Measurements from ENCODE around the gene FAM161A. TPM values are rescaled to one million over a fixed set of nuclear protein-coding genes. Genes with fewer than 3 reads are reported as not detected.
A peak's percentile ranks its signal among the peaks of the same experiment; 100 is the strongest.
"Not testable (repeated sequence)": the region's sequence is repeated elsewhere in the genome, so short reads cannot be mapped to it uniquely, and the experiment has no call there.

Gene FAM161A
- total and polyA plus RNA-seq, 4 donors = 0.75 to 3.1 (median 2.4) TPM

- Histone ChIP-seq H3K9me3 (ENCODE audit: control insufficient read depth, low read length) (no peaks in the 10 kb centered on the region), H3K4me1 (ENCODE audit: control insufficient read depth in 1 of 2, insufficient read depth in 2 of 2, low read length in 2 of 2) (no peaks in the 10 kb centered on the region), H3K4me3 (ENCODE audit: low read length in 2 of 2) (no peak overlapping the region), H3K27ac (ENCODE audit: low read depth in 1 of 2, low read length in 2 of 2) (no peak overlapping the region), H3K27me3 (ENCODE audit: control insufficient read depth in 1 of 2, insufficient read depth in 2 of 2, low read length in 1 of 2) (no peaks in the 10 kb centered on the region), H3K36me3 (ENCODE audit: control insufficient read depth in 1 of 2, insufficient read depth in 2 of 2, low read length in 1 of 2) (no peaks in the 10 kb centered on the region)
- DNase-seq (no peak), ATAC-seq (ENCODE audit: low FRiP score) (no peak)
- intact Hi-C loops (cut with DNase I) = no loop called here
- WGBS, 2 donors = 82 to 84% methylated on average over 4 of the region's 4 CpGs
These were observed 51.3 kb downstream of the FAM161A start for GRCh38 chr2:61802548-61802947.

DNA sequence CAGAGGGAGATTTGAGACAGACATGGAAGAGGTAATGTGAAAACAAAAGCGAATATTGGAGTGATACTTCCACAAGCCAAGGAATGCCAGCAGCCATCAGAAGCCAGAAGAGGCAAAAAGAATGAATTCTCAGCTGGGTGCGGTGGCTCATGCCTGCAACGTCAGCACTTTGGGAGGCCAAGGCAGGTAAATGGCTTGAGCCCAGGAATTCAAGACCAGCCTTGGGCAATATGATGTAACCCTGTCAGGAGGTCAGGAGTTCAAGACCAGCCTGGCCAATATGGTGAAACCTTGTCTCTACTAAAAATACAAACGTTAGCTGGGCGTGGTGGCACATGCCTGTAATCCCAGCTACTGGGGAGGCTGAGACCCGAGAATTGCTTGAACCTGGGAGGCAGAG is 54.8 kb downstream of the FAM161A start:
- Histone ChIP-seq H3K36me3 (ENCODE audit: control insufficient read depth in 1 of 2, insufficient read depth in 2 of 2, low read length in 1 of 2) (no peaks in the 10 kb centered on the region), H3K4me3 (ENCODE audit: low read length in 2 of 2) (no peak overlapping the region), H3K27ac (ENCODE audit: low read depth in 1 of 2, low read length in 2 of 2) (no peak overlapping the region), H3K4me1 (ENCODE audit: control insufficient read depth in 1 of 2, insufficient read depth in 2 of 2, low read length in 2 of 2) (no peaks in the 10 kb centered on the region), H3K27me3 (ENCODE audit: control insufficient read depth in 1 of 2, insufficient read depth in 2 of 2, low read length in 1 of 2) (no peaks in the 10 kb centered on the region), H3K9me3 (ENCODE audit: control insufficient read depth, low read length) (no peaks in the 10 kb centered on the region)
- intact Hi-C loops (cut with DNase I) = no loop called here
- no peak for ATAC-seq (ENCODE audit: low FRiP score)
- 89 to 95% methylated on average over 6 of the region's 6 CpGs for WGBS, 2 donors
- DNase-seq = no peak

GRCh38 chr2:61797446-61797845 is 56.4 kb downstream of the FAM161A start:
- 73 to 76% methylated on average over 4 of the region's 4 CpGs for WGBS, 2 donors
- H3K4me1 ChIP-seq (ENCODE audit: control insufficient read depth in 1 of 2, insufficient read depth in 2 of 2, low read length in 2 of 2); H3K36me3 ChIP-seq (ENCODE audit: control insufficient read depth in 1 of 2, insufficient read depth in 2 of 2, low read length in 1 of 2); H3K27me3 ChIP-seq (ENCODE audit: control insufficient read depth in 1 of 2, insufficient read depth in 2 of 2, low read length in 1 of 2); ATAC-seq (ENCODE audit: low FRiP score); H3K9me3 ChIP-seq (ENCODE audit: control insufficient read depth, low read length); H3K27ac ChIP-seq (ENCODE audit: low read depth in 1 of 2, low read length in 2 of 2); H3K4me3 ChIP-seq (ENCODE audit: low read length in 2 of 2); intact Hi-C loops (cut with DNase I); DNase-seq: not testable (repeated sequence)

DNA sequence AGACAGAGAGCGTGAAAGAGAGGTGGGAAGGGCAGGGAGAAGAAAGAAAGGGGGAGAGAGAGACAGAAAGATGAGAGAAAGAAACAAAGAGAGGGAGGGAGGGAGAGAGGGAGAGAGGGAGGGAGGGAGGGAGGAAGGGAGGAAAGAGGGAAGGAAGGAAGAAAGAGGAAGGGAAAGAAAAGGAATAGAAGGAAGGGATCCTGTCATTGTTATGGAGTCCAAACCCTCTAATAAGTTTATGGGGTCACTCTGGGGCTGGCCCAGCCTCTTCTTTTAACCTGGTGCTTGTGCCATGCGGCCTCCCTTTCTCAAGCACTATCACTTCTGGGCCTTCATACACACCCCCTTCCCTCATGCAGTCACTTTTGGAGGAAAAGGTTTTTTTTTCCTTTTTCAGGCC is 58.5 kb downstream of the FAM161A start:
- H3K4me3 ChIP-seq (ENCODE audit: low read length in 2 of 2) = no peak overlapping the region
- H3K27ac ChIP-seq (ENCODE audit: low read depth in 1 of 2, low read length in 2 of 2) = no peak overlapping the region
- no peaks in the 10 kb centered on the region for H3K9me3 ChIP-seq (ENCODE audit: control insufficient read depth, low read length)
- intact Hi-C loops (cut with DNase I) = no loop called here
- DNase-seq (no peak), ATAC-seq (ENCODE audit: low FRiP score) (no peak)
- H3K4me1 ChIP-seq (ENCODE audit: control insufficient read depth in 1 of 2, insufficient read depth in 2 of 2, low read length in 2 of 2) = no peaks in the 10 kb centered on the region
- WGBS, 2 donors = 94 to 100% methylated on average over 2 of the region's 2 CpGs
- no peaks in the 10 kb centered on the region for H3K36me3 ChIP-seq (ENCODE audit: control insufficient read depth in 1 of 2, insufficient read depth in 2 of 2, low read length in 1 of 2)
- no peaks in the 10 kb centered on the region for H3K27me3 ChIP-seq (ENCODE audit: control insufficient read depth in 1 of 2, insufficient read depth in 2 of 2, low read length in 1 of 2)

- intact Hi-C loops (cut with DNase I) = no loop called here
- DNase-seq (peak in 1 of 2 donors; percentile 62), ATAC-seq (ENCODE audit: low FRiP score) (peak; percentile 83)
- no peak overlapping the region for H3K4me3 ChIP-seq (ENCODE audit: low read length in 2 of 2)
- no peaks in the 10 kb centered on the region for H3K4me1 ChIP-seq (ENCODE audit: control insufficient read depth in 1 of 2, insufficient read depth in 2 of 2, low read length in 2 of 2)
- no peaks in the 10 kb centered on the region for H3K36me3 ChIP-seq (ENCODE audit: control insufficient read depth in 1 of 2, insufficient read depth in 2 of 2, low read length in 1 of 2)
- no peaks in the 10 kb centered on the region for H3K27me3 ChIP-seq (ENCODE audit: control insufficient read depth in 1 of 2, insufficient read depth in 2 of 2, low read length in 1 of 2)
- no peak overlapping the region for H3K27ac ChIP-seq (ENCODE audit: low read depth in 1 of 2, low read length in 2 of 2)
- no peaks in the 10 kb centered on the region for H3K9me3 ChIP-seq (ENCODE audit: control insufficient read depth, low read length)
- WGBS, 2 donors = 7% methylated on average over 20 of the region's 20 CpGs
These were observed 60.4 kb downstream of the FAM161A start for GRCh38 chr2:61793389-61793836.

DNA sequence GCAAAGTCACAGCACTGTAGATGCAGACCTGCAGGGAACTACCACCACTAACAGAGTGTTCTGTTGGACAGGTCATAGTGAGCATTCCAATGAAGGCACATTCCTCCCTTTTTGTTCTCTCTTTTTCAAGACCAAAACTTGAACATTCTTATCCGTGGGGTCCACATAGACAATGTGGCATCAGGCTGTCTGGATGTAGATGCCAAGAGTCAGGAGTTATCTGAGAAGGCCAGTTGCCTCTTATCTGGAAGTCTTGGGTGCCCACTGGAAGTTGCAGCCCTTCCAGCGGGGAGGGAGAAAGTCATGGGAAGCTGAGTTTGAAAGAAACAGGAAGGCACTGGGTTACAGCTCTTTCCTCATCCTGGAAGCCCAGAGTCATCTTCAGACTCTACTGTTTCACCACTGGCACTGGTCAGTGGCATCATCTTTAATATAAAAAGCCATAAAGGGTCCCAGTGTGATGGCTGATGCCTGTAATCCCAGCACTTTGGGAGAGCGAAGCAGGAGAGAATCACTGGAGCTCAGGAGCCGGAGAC is 61.4 kb downstream of the FAM161A start:
- Histone ChIP-seq H3K4me3 (ENCODE audit: low read length in 2 of 2) (no peak overlapping the region), H3K27ac (ENCODE audit: low read depth in 1 of 2, low read length in 2 of 2) (no peak overlapping the region), H3K4me1 (ENCODE audit: control insufficient read depth in 1 of 2, insufficient read depth in 2 of 2, low read length in 2 of 2) (no peaks in the 10 kb centered on the region), H3K27me3 (ENCODE audit: control insufficient read depth in 1 of 2, insufficient read depth in 2 of 2, low read length in 1 of 2) (no peaks in the 10 kb centered on the region), H3K36me3 (ENCODE audit: control insufficient read depth in 1 of 2, insufficient read depth in 2 of 2, low read length in 1 of 2) (no peaks in the 10 kb centered on the region), H3K9me3 (ENCODE audit: control insufficient read depth, low read length) (no peaks in the 10 kb centered on the region)
- ATAC-seq (ENCODE audit: low FRiP score) (no peak), DNase-seq (no peak)
- WGBS, 2 donors = 84 to 85% methylated on average over 4 of the region's 4 CpGs
- intact Hi-C loops (cut with DNase I) = no loop called here

DNA sequence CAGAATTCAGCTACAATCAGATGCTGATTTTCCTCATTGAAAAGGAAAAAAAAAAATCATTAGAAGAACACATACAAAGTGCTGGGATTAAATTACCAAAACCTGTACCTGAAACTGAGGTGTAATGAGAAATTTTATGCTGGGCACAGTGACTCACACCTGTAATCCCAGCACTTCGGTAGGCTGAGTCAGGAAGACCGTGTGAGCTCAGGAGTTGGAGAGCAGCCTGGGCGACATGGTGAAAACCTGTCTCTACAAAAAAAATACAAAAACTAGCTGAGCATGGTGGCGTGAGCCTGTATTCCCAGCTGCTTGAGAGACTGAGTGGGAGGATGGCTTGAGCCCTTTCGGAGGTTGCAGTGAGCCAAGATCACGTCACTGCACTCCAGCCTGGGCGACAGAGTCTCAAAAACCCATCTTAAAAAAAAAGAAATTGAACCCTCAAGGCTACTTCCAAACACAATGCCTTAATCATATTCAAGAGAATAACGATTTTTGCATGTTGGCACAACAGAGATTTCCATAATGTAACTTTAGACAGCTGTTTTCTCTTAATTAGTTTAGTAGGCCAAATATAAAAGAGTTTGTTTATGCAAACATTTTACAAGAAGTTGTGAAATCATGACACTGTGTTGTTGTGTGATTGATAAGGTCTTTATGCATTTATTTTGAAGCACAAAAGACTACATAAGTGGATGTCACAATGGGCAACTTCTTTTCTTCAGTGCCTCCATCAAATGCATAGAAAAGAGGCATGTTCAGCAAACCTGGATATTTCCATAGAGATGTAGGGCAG is 63.9 kb downstream of the FAM161A start:
- Histone ChIP-seq H3K4me3 (ENCODE audit: low read length in 2 of 2) (no peak overlapping the region), H3K9me3 (ENCODE audit: control insufficient read depth, low read length) (peaks cover 3% of the 10 kb centered on the region), H3K36me3 (ENCODE audit: control insufficient read depth in 1 of 2, insufficient read depth in 2 of 2, low read length in 1 of 2) (no peaks in the 10 kb centered on the region), H3K4me1 (ENCODE audit: control insufficient read depth in 1 of 2, insufficient read depth in 2 of 2, low read length in 2 of 2) (no peaks in the 10 kb centered on the region), H3K27me3 (ENCODE audit: control insufficient read depth in 1 of 2, insufficient read depth in 2 of 2, low read length in 1 of 2) (peaks cover 0 to 3% of the 10 kb centered on the region in 2 donors), H3K27ac (ENCODE audit: low read depth in 1 of 2, low read length in 2 of 2) (no peak overlapping the region)
- ATAC-seq (ENCODE audit: low FRiP score) (no peak), DNase-seq (no peak)
- 76 to 79% methylated on average over 8 of the region's 8 CpGs for WGBS, 2 donors
- intact Hi-C loops (cut with DNase I) = no loop called here

DNA sequence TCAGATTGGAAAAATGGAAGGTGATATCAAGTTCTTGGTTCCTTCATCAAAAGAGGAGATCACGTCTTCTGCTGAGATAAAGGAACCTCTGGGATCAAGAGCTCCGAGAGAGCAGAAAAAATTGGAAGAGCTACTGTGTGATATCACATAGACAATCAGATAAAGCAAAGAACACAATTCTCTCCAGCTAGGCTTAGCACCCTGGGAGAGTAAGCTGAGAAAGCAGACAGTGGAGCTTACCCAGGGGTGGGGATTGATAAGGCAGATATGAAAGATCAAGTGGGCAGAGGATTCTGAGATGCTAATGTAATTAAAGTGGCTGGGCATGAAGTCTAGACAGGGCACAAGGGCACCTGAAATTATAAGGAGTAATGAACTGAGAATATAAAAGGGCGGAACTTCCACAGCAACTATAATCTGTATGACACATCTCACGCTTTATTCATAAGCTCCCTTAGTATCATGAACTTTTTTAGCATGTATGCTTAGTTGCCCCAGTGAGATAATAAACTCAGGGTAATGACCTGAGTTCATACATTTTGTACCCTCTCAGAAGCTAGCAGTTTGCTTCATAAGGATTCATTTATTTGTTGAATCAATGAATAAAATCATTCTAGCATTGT is 65.8 kb downstream of the FAM161A start:
- no peaks in the 10 kb centered on the region for H3K36me3 ChIP-seq (ENCODE audit: control insufficient read depth in 1 of 2, insufficient read depth in 2 of 2, low read length in 1 of 2)
- WGBS, 2 donors = 85 to 87% methylated on average over 4 of the region's 4 CpGs
- no peak overlapping the region for H3K27ac ChIP-seq (ENCODE audit: low read depth in 1 of 2, low read length in 2 of 2)
- H3K4me3 ChIP-seq (ENCODE audit: low read length in 2 of 2) = no peak overlapping the region
- H3K9me3 ChIP-seq (ENCODE audit: control insufficient read depth, low read length) = peaks cover 3% of the 10 kb centered on the region
- DNase-seq = no peak
- H3K4me1 ChIP-seq (ENCODE audit: control insufficient read depth in 1 of 2, insufficient read depth in 2 of 2, low read length in 2 of 2) = no peaks in the 10 kb centered on the region
- intact Hi-C loops (cut with DNase I) = no loop called here
- peaks cover 0 to 3% of the 10 kb centered on the region in 2 donors for H3K27me3 ChIP-seq (ENCODE audit: control insufficient read depth in 1 of 2, insufficient read depth in 2 of 2, low read length in 1 of 2)
- ATAC-seq (ENCODE audit: low FRiP score) = no peak

- H3K4me1 ChIP-seq (ENCODE audit: control insufficient read depth in 1 of 2, insufficient read depth in 2 of 2, low read length in 2 of 2) = no peaks in the 10 kb centered on the region
- WGBS, 2 donors = 83 to 91% methylated on average over 2 of the region's 2 CpGs
- intact Hi-C loops (cut with DNase I) = no loop called here
- peaks cover 3% of the 10 kb centered on the region for H3K9me3 ChIP-seq (ENCODE audit: control insufficient read depth, low read length)
- no peak for DNase-seq
- no peak overlapping the region for H3K4me3 ChIP-seq (ENCODE audit: low read length in 2 of 2)
- H3K36me3 ChIP-seq (ENCODE audit: control insufficient read depth in 1 of 2, insufficient read depth in 2 of 2, low read length in 1 of 2) = no peaks in the 10 kb centered on the region
- peaks cover 0 to 3% of the 10 kb centered on the region in 2 donors for H3K27me3 ChIP-seq (ENCODE audit: control insufficient read depth in 1 of 2, insufficient read depth in 2 of 2, low read length in 1 of 2)
- ATAC-seq (ENCODE audit: low FRiP score) = no peak
- H3K27ac ChIP-seq (ENCODE audit: low read depth in 1 of 2, low read length in 2 of 2) = no peak overlapping the region
These were observed 67.0 kb downstream of the FAM161A start for GRCh38 chr2:61786876-61787275.
